Loucy (cell line): Measurements from ENCODE around the gene INCENP.

ENCODE experiments used
- CTCF ChIP-seq: fragments of 200-600 bp; sonication (generic); conservative IDR thresholded peaks from 2 replicates; pipeline ENCODE4 v1.5.1; 2014; ENCODE audit warnings: mild to moderate bottlenecking, antibody characterized with exemption, low read length
- EZH2phosphoT487 ChIP-seq: fragments of 200-600 bp; IDR thresholded peaks from 2 replicates; pipeline ENCODE4 v1.6.1; 2018; ENCODE audit warnings: antibody characterized with exemption, mild to moderate bottlenecking, moderate library complexity, borderline replicate concordance

GRCh38 chr11:62171261-62171723 lies 47.5 kb downstream of the INCENP start:
- peak; percentile 82 for TF ChIP-seq CTCF
- no peak for TF ChIP-seq EZH2phosphoT487
